Sigmoid colon (tissue), 4 donors: ENCODE data around the gene GPX3.

Experiments
- CTCF ChIP-seq, 4 experiments: fragments of 450-650 bp in 3 of 4; fragments of 200-600 bp in 1 of 4; IDR thresholded peaks; one replicate each; pipeline ENCODE4 v1.5.1; 2016 to 2019; ENCODE audit warnings: antibody characterized with exemption in 4 of 4, mild to moderate bottlenecking in 3 of 4, moderate library complexity in 2 of 4
- EP300 ChIP-seq, 4 donors: sonication (generic); formaldehyde crosslinking; IDR thresholded peaks; one replicate each; pipeline ENCODE4 v1.6.1; 2017; ENCODE audit warnings: antibody characterized with exemption in 4 of 4

GRCh38 chr5:151070449-151070848 is 50.1 kb downstream of the GPX3 start:
- no peak for TF ChIP-seq EP300 (IDR thresholded peaks at IDR 0.05)
- TF ChIP-seq CTCF (IDR thresholded peaks at IDR 0.05), result no peak
